CD4-positive, alpha-beta T cell treated with Interleukin-21 for 1 hour (primary cell): ENCODE measurements around the gene CPSF4.

Experiments used
- DNase-seq: peaks from one replicate; pipeline ENCODE4 v3.0.0-alpha.2; 2020

The CPSF4 gene

GRCh38 chr7:99449326-99449725, 10.6 kb downstream of the CPSF4 start:
- no peak for DNase-seq

- DNase-seq, result no peak
Measured at GRCh38 chr7:99451936-99452335, 13.2 kb downstream of the CPSF4 start.

DNA sequence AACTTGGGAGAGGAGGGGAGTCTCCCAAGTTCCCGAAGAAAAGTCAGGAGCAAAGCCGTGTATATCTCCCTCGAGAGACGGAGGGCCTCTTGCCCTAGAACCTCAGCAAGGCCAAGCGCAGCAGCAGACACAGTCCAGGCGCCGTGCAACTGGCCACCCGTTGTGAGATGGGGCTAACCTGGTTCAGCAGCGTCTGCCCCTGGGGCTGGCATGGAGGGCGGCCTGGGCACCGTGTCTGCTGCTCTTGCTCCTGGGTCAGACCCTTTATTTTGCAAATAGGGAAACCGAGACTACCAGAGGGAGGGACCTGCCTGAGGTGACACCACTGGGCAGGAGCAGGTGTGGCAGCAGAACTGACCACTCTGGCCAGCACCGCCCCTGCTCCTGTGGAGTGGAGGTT, 13.8 kb downstream of the CPSF4 start:
- no peak for DNase-seq

- DNase-seq, result no peak
Measured at GRCh38 chr7:99453105-99453504, 14.4 kb downstream of the CPSF4 start.

- no peak for DNase-seq
Measured at GRCh38 chr7:99455874-99456273, 17.1 kb downstream of the CPSF4 start.

DNA sequence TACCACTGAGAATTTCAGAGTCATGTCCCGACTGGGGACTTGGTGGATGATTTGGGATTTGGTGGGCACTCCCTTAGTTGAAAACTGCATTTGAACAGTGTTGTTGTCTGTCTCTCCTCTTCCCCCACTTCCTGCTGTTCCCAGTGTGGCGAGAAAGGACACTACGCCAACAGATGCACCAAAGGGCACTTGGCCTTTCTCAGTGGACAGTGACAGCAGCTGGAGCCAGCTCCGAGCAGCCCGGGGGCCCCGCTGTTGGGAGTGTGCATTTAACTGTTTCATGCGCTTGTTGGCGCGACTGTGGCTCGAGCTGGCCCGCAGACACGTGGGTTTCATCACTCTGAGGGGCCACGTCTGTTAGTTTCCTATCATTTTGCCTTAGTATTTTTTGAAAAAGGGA, 17.5 kb downstream of the CPSF4 start:
- no peak for DNase-seq

DNA sequence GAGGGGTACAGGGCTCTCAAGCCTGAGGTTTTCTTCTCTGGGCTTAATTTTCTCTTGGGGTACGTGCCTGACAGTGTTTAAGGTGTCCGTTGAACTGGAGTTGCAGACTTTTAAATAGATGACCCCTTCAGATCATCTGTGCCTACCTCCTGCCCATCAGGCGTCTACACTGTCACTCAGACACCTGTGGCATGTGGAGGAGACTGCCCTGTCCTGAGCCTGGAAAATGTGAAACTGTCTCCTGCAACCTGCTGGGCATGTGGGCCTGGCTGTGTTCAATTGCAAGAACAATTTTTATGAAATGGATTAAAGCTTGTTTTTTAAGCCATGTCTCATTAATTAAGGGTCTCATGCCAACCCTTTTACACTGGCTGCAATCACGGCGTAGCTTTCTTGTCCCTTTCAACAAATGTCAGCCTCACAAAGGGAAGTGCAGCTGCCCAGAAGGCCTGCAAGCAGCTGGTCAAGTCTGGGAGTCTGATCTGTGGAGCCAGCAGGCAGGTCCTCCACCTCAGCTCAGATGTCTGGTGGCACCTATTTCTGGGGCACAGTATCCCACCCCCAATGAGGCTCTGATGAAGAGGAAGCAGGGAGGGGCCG, 18.4 kb downstream of the CPSF4 start:
- DNase-seq, result no peak

- no peak for DNase-seq
Measured at GRCh38 chr7:99457650-99458493, 19.1 kb downstream of the CPSF4 start.

GRCh38 chr7:99459087-99459486, 20.3 kb downstream of the CPSF4 start:
- peak; percentile 41 for DNase-seq

DNA sequence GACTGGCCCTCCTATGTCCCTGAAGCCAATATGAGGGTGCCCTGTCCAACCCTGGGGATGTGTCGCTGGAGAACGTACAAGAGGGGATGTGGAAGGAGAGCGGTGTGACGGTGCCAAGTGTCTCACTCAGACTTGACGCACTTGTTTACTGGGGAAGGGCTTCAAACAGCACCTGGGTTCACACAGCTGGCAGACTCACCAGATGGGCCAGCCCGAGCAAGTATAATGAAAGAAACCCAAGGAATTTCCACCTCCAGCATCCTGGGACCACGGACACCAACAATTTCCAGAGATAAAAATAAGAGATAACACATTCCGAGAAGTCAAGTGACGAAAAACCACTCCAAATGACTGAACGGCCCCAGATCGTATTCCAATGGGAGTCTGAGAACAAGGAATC, 21.9 kb downstream of the CPSF4 start:
- DNase-seq, result no peak

GRCh38 chr7:99461221-99461620, 22.5 kb downstream of the CPSF4 start:
- DNase-seq, result no peak

GRCh38 chr7:99465421-99465768, 26.7 kb downstream of the CPSF4 start:
- DNase-seq, result no peak

- DNase-seq, result no peak
Measured at GRCh38 chr7:99468336-99468918, 29.7 kb downstream of the CPSF4 start.

- DNase-seq, result no peak
Measured at GRCh38 chr7:99469381-99470065, 30.8 kb downstream of the CPSF4 start.

DNA sequence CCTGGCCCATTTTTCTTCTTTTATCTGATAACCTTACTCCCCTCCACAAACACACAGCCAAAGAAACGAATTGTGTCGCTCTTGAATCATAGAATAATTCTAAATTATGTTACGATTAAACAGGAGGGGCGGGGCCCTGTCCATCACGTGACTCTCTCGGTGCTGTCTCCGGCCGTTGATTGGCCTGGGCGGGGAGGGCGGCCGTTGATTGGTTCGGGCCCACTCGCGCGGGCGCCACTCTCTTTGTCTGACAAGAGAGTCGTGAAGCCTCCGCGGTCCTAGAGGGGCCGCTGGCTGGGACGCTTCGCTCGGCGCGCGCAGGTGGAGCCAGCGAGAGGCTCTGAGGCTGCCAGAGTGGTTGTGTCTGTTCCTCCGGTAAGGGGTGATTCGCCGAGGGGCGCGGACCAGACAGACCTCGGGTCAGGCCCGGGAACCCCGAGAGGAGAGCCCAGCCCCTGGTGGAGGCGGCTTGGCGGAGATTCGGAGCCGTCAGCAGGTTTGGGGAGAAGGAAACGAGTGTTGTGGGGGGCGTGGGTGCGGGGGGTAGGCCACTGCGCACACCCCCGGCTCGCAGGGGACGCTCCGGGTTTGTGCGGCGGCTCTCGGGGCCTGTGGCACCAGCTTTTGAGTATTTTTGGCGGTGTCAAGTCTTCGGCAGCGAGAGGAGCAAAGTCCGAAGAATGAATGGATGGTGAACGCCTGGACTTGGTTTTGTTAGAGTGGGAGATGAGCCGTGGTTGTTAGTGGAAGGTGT, 34.0 kb downstream of the CPSF4 start, which contains the start of gene ZNF789:
Gene ZNF789, plus strand, starts transcription at position 330 of the 754 bp plus-strand sequence. CDS start 3,567 bp downstream, outside the sequence.
- DNase-seq, result peak; percentile 98

DNA sequence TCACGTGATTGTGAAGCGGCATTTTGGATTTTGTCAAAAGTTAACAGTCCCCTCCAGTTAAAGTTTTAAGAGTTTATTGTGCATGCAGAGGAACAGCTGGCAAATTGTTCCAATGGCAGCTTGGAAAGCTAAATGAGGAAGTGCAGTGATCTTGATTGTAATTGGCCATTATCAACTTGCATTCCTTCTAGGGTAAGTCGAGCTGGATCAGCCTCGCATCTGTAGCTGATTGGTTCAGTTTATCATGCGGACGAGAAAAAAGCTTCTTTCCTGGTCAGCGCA, 34.5 kb downstream of the CPSF4 start:
- DNase-seq, result peak; percentile 41

- DNase-seq, result no peak
Measured at GRCh38 chr7:99476107-99476506, 37.4 kb downstream of the CPSF4 start.

DNA sequence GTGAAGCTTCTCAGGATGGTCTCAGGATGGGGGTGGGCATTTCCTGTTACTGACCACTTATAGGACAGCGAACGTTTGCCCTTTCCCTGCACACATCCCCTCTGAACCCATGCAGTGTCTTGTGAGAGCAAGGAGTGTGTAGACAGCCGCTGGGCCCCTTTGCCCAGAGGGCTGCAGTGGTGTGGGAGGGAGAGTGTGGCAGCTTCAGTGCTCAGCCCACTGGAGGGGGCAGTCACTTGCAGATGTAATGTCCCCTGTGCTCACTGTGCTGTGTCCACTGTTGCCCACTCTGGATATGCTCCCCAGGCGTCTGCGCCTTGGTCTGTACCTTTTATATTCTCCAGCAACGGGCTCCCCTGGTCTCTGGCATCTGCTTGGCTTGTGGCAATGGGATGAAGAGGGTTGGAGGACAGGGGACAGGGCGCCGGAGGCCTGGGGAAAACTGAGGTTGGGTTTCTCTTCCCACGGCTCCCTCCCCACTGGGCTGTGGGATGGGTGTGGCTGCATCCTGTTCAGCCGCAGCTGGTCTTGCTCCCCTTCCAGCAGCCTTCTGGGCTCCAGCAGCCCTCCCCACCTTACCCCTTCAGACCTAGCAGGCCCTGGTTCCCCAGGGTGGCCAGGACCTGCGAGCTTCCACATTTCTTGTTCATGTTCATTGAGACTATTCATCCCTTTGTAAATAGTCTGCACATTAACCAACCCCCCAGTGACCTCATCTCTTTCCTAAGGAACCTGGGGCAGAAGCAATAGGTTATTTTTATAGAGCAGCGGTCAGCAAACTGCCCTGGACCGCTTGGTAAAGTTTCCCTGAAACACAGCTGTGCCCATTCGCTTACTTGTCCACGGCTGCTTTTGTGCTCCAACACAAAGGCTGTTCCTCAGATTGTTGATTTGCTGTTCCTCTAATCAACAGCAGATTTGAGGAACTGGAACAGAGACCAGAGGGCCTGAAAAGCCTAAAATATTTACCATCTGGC, 40.0 kb downstream of the CPSF4 start:
- no peak for DNase-seq

DNA sequence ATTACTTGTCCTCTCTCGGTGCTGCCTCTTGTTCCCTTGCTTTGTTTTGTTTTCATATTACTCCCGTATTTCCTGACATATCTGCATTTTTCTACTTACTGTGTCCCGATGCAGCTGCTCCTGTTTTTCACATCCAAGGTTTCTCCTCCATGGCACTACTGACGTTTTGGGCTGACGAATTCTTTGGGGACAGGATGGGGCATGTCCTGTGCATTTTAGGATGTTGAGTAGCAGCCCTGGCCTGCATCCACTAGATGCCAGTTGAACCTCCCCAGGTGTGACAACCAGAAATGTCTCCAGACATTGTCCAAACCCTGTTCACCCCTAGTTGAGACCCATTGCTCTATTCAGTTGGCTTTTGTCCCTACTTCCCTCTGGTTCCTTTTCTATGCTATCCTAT, 46.4 kb downstream of the CPSF4 start:
- DNase-seq, result no peak

DNA sequence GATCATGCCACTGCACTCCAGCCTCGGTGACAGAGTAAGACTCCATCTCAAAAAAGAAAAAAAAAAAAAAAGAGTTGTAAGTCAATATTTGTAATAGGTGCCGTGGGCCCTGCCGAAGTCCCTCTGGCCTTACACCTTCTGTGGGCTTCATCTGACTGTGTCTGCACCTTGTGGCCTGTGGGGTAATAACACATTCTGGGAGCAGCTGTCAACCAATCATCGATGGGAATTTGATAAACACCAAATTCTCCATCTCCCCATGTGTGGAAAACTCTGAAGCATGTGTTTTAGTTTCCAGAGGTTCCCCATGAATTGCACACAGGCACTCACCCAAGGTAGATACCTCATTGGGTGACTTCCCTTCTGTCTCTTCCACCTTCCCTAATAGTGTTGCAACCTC, 50.5 kb downstream of the CPSF4 start:
- no peak for DNase-seq

DNA sequence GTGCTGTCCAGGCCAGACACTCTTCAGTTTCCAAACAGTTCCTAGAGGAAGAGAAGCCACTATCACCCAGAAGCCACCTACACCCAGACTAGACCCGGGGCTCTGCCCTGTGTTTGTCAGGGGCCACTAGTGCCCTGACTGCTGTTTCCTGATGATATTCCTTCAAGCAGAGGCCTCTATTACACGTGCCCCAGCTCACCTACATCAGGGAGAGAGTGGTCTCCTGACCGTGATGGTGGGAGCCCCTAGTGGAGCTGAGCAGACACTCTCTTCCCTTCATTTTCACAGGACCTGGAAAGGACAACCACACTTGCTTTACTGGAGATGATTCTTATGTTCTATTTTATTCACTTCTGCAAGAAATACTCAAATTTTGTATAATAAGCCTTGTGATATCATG, 52.1 kb downstream of the CPSF4 start:
- no peak for DNase-seq

DNA sequence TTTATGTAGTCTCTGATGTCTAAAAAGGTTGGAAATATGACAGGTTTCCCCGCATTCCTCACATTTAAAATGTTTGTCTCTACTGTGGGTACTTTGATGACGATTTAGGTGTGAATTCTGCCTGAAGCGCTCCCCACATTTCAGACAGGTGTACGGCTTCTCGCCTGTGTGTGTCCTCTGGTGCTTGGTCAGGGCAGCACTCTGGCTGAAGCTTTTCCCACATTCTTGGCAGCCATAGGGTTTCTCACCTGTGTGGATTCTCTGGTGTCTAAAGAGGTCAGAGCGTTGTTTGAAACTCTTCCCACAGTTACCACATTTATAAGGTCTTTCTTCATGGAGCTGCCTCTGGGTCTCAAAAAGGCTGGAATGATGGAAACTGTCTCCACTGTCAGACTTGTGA, 55.1 kb downstream of the CPSF4 start:
- no peak for DNase-seq
